Naive B cell (primary cell): ENCODE data around the gene SBK1. TPM values are rescaled to one million over a fixed set of nuclear protein-coding genes. Genes with fewer than 3 reads are reported as not detected.
A peak's percentile ranks its signal among the peaks of the same experiment; 100 is the strongest.

ENCODE experiments used
- ATAC-seq, 2 donors: fragments of 150-1000 bp; cut with Tn5 transposase; 2 replicates each; pipeline ENCODE4 v1.10.0; 2021; ENCODE audit warnings: low read depth in 2 of 2, mild to moderate bottlenecking in 2 of 2, moderate library complexity in 2 of 2
- DNase-seq: peaks from one replicate; pipeline ENCODE4 v3.0.0; 2022
- H3K27ac Mint-ChIP-seq, 6 donors: one replicate each; pipeline ENCODE4 v1.8.0; 2020 to 2022; ENCODE audit warnings: mild to moderate bottlenecking in 6 of 6, mixed read lengths in 6 of 6, moderate library complexity in 5 of 6, inconsistent platforms in 2 of 6
- H3K27me3 Mint-ChIP-seq, 3 donors: one replicate each; pipeline ENCODE4 v1.8.0; 2021 to 2022; ENCODE audit warnings: mixed read lengths in 3 of 3, mild to moderate bottlenecking in 1 of 3
- H3K36me3 Mint-ChIP-seq, 2 donors: one replicate each; pipeline ENCODE4 v1.8.0; 2020 to 2022; ENCODE audit warnings: mixed read lengths in 2 of 2, inconsistent platforms in 1 of 2, mild to moderate bottlenecking in 1 of 2
- H3K4me1 Mint-ChIP-seq, 3 donors: one replicate each; pipeline ENCODE4 v1.8.0; 2020 to 2022; ENCODE audit warnings: mixed read lengths in 3 of 3, inconsistent platforms in 1 of 3, mild to moderate bottlenecking in 1 of 3, moderate library complexity in 1 of 3
- H3K4me3 Mint-ChIP-seq, 8 donors: one replicate each; pipeline ENCODE4 v1.8.0; 2020 to 2022; ENCODE audit warnings: mild to moderate bottlenecking in 8 of 8, mixed read lengths in 8 of 8, moderate library complexity in 8 of 8, inconsistent platforms in 2 of 8
- H3K9me3 Mint-ChIP-seq, 7 donors: one replicate each; pipeline ENCODE4 v1.8.0; 2020 to 2022; ENCODE audit warnings: mixed read lengths in 7 of 7, mild to moderate bottlenecking in 5 of 7, inconsistent platforms in 2 of 7, moderate library complexity in 1 of 7
- polyA plus RNA-seq, 6 donors: library from polyadenylated mRNA; unstranded; fragments of 300-500 nt; fragmentation: Illumina TruSeq; gene quantifications; one replicate each; pipeline ENCODE4 v1.2.3, GENCODE V29; 2021; ENCODE audit warnings: low read depth in 6 of 6

The SBK1 gene
- polyA plus RNA-seq, 6 donors from 2014 or later: 0.19 to 0.76 (median 0.41) TPM

- DNase-seq (no peak), ATAC-seq (no peak)
- peaks cover 0 to 6% (median 0%) of the 10 kb centered on the region in 7 donors for H3K9me3 Mint-ChIP-seq
- H3K27me3 Mint-ChIP-seq: peaks cover 19 to 36% (median 28%) of the 10 kb centered on the region in 3 donors
- H3K4me1 Mint-ChIP-seq: no peaks in the 10 kb centered on the region
- no peak overlapping the region for H3K27ac Mint-ChIP-seq
- H3K4me3 Mint-ChIP-seq: no peak overlapping the region
- no peaks in the 10 kb centered on the region for H3K36me3 Mint-ChIP-seq
These were observed 26.5 kb upstream of the SBK1 start for GRCh38 chr16:28265822-28266221.

- Mint-ChIP-seq H3K27me3 (peaks cover 19 to 25% (median 22%) of the 10 kb centered on the region in 3 donors), H3K27ac (no peak overlapping the region), H3K36me3 (peaks cover 0 to 5% of the 10 kb centered on the region in 2 donors), H3K4me1 (no peaks in the 10 kb centered on the region), H3K4me3 (no peak overlapping the region), H3K9me3 (peaks cover 0 to 12% (median 4%) of the 10 kb centered on the region in 7 donors)
- no peak for DNase-seq
- no peak for ATAC-seq
These were observed 25.0 kb upstream of the SBK1 start for GRCh38 chr16:28267356-28267755.

GRCh38 chr16:28273511-28273910, 18.8 kb upstream of the SBK1 start:
- Mint-ChIP-seq H3K9me3 (peaks cover 0 to 9% (median 6%) of the 10 kb centered on the region in 7 donors), H3K27ac (peak overlapping the region in 1 of 6 donors; percentile 47), H3K4me3 (no peak overlapping the region), H3K27me3 (peaks cover 29 to 47% (median 45%) of the 10 kb centered on the region in 3 donors), H3K36me3 (peaks cover 0 to 5% of the 10 kb centered on the region in 2 donors), H3K4me1 (peaks cover 2 to 13% (median 10%) of the 10 kb centered on the region in 3 donors)
- ATAC-seq (no peak), DNase-seq (no peak)

GRCh38 chr16:28274676-28275075, 17.6 kb upstream of the SBK1 start:
- H3K4me1 Mint-ChIP-seq: peaks cover 2 to 13% (median 10%) of the 10 kb centered on the region in 3 donors
- peaks cover 0 to 9% (median 6%) of the 10 kb centered on the region in 7 donors for H3K9me3 Mint-ChIP-seq
- no peak overlapping the region for H3K4me3 Mint-ChIP-seq
- no peak overlapping the region for H3K27ac Mint-ChIP-seq
- ATAC-seq (no peak), DNase-seq (no peak)
- peaks cover 0 to 5% of the 10 kb centered on the region in 2 donors for H3K36me3 Mint-ChIP-seq
- H3K27me3 Mint-ChIP-seq: peaks cover 29 to 47% (median 45%) of the 10 kb centered on the region in 3 donors

GRCh38 chr16:28276301-28276700, 16.0 kb upstream of the SBK1 start:
- no peak for ATAC-seq
- H3K4me1 Mint-ChIP-seq: peaks cover 2 to 13% (median 10%) of the 10 kb centered on the region in 3 donors
- no peak overlapping the region for H3K4me3 Mint-ChIP-seq
- H3K9me3 Mint-ChIP-seq: peaks cover 0 to 6% (median 2%) of the 10 kb centered on the region in 7 donors
- H3K27ac Mint-ChIP-seq: no peak overlapping the region
- H3K27me3 Mint-ChIP-seq: peaks cover 29 to 47% (median 45%) of the 10 kb centered on the region in 3 donors
- DNase-seq: no peak
- peaks cover 0 to 1% of the 10 kb centered on the region in 2 donors for H3K36me3 Mint-ChIP-seq

DNA sequence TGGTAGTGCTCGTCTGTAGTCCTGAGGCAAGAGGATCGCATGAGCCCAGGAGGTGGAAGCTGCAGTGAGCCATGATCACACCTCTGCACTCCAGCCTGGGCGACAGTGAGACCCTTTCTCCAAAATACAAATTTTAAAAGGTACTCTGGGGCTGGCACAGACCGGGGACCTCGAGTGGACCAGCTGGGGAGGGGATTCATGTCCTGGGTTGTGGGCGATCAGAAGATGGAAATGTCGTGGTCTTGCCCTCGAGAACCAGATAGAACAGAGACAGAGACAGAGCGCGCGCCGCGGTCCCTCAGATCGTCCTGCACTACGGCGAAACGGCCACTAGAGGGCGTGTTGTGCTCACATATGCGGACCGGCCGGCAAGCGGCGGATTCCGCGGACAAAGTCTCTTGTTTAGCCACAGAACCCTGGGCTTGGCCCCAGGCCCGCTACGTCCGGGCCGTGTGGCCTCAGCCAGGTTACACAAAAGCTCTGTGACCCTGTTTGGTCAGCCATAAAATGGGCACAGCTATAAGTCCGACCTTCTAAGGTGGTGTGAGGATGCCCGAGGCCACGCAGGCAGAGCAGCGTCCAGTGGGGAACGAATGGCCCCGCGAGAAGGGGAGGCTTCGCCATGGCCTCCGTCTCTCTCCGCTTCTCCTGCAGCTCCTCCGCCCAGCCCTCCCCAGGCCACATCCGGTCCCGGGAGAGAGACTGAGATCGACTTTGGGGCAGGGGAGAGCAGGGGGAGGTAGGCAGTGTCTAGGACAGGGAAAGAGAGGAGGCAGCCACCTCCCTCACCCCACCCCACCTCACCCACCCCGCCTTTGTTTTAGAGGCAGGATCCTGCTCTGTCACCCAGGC, 14.6 kb upstream of the SBK1 start:
- peak; percentile 84 to 92 for ATAC-seq
- peaks cover 0 to 1% (median 0%) of the 10 kb centered on the region in 7 donors for H3K9me3 Mint-ChIP-seq
- peaks cover 29 to 51% (median 45%) of the 10 kb centered on the region in 3 donors for H3K27me3 Mint-ChIP-seq
- peak overlapping the region; percentile 48 to 84 (median 69) for H3K4me3 Mint-ChIP-seq
- no peaks in the 10 kb centered on the region for H3K36me3 Mint-ChIP-seq
- H3K4me1 Mint-ChIP-seq: peaks cover 2 to 13% (median 10%) of the 10 kb centered on the region in 3 donors
- DNase-seq: peak; percentile 75
- peak overlapping the region in 4 of 6 donors; percentile 52 to 97 (median 63) for H3K27ac Mint-ChIP-seq

GRCh38 chr16:28279006-28279405, 13.3 kb upstream of the SBK1 start:
- Mint-ChIP-seq H3K4me1 (peaks cover 2 to 13% (median 10%) of the 10 kb centered on the region in 3 donors), H3K27me3 (peaks cover 22 to 42% (median 39%) of the 10 kb centered on the region in 3 donors), H3K27ac (no peak overlapping the region), H3K36me3 (no peaks in the 10 kb centered on the region), H3K9me3 (peaks cover 0 to 1% (median 0%) of the 10 kb centered on the region in 7 donors), H3K4me3 (no peak overlapping the region)
- DNase-seq (no peak), ATAC-seq (no peak)

DNA sequence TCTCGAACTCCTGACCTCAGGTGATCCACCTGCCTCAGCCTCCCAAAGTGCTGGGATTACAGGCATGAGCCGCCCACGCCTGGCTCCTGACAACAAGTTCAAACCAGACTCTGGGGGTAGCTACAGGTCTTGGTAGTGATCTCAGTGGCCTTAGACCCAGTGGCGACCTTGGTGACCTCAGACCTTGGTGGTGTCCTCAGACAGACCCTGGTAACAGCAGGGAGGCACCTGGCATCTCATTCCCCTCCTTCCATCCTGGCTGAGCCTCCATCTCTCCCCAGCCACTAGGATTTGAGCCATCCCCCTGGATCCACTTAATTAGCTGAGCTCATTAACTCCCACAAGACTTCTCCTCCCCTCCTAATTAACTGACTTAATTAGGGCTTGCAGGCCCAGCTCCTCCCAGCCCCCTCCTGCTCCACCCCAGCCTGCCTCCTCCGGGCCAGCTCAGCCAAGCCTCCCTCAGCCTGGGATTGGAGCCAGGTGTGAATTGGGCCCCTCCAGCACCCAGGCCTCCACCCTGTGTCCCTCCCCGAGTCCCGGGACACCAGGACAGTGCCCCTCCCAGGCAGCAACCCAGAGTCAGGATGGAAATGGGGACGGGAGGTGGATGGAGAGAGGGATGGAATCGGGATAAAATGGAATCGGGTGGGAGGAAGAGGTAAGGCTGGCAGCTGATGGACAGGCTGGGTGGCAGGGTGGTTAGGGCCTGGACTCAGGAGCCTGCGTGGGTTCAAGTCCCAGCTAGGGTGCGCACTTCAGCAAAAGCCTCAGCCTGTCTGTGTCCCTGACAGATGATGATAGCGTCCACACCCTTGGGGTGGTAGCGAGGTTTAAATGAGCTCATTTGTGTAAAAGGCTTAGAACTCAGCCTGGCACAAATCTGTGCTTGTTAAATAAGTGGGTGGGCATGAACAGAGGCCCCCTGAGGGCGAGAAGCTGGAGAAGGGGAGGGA, 11.2 kb upstream of the SBK1 start:
- no peaks in the 10 kb centered on the region for H3K36me3 Mint-ChIP-seq
- no peak overlapping the region for H3K4me3 Mint-ChIP-seq
- H3K27ac Mint-ChIP-seq: peak overlapping the region in 1 of 6 donors; percentile 80
- peaks cover 6 to 24% (median 18%) of the 10 kb centered on the region in 3 donors for H3K27me3 Mint-ChIP-seq
- ATAC-seq: no peak
- H3K9me3 Mint-ChIP-seq: no peaks in the 10 kb centered on the region
- DNase-seq: no peak
- peaks cover 2 to 13% (median 10%) of the 10 kb centered on the region in 3 donors for H3K4me1 Mint-ChIP-seq

GRCh38 chr16:28282045-28282444, 10.3 kb upstream of the SBK1 start:
- ATAC-seq (no peak), DNase-seq (no peak)
- Mint-ChIP-seq H3K4me3 (no peak overlapping the region), H3K27ac (no peak overlapping the region), H3K9me3 (no peaks in the 10 kb centered on the region), H3K27me3 (peaks cover 6 to 15% (median 9%) of the 10 kb centered on the region in 3 donors), H3K36me3 (no peaks in the 10 kb centered on the region), H3K4me1 (peaks cover 0 to 11% (median 10%) of the 10 kb centered on the region in 3 donors)

DNA sequence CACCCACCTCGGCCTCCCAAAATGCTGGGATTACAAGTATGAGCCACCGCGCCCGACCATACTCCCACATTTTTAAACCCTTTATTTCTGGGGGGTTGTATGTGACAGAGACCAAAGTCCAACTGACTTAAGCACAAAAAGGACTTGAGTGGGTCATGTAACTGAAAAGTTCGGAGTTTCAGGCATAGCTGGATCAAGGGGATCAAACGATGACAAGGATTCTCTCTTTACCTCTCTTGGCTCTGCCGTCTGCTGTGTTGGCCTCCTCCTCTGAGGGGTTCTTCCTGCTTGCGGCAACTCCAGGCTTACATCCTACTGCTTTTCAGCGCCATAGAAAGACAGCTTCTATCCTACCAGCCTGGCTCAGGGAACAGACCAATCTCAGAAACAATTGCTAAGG, 9.2 kb upstream of the SBK1 start:
- H3K27ac Mint-ChIP-seq: no peak overlapping the region
- no peak overlapping the region for H3K4me3 Mint-ChIP-seq
- no peaks in the 10 kb centered on the region for H3K36me3 Mint-ChIP-seq
- H3K4me1 Mint-ChIP-seq: no peaks in the 10 kb centered on the region
- ATAC-seq: no peak
- H3K27me3 Mint-ChIP-seq: peaks cover 0 to 4% (median 0%) of the 10 kb centered on the region in 3 donors
- H3K9me3 Mint-ChIP-seq: no peaks in the 10 kb centered on the region
- no peak for DNase-seq

- Mint-ChIP-seq H3K4me3 (no peak overlapping the region), H3K9me3 (no peaks in the 10 kb centered on the region)
These were observed 8.3 kb upstream of the SBK1 start for GRCh38 chr16:28283798-28284577.

GRCh38 chr16:28285649-28286048, 6.7 kb upstream of the SBK1 start:
- Mint-ChIP-seq H3K27ac (no peak overlapping the region), H3K36me3 (no peaks in the 10 kb centered on the region), H3K4me3 (no peak overlapping the region), H3K4me1 (peaks cover 3 to 9% (median 5%) of the 10 kb centered on the region in 3 donors), H3K9me3 (no peaks in the 10 kb centered on the region), H3K27me3 (peaks cover 0 to 4% (median 0%) of the 10 kb centered on the region in 3 donors)
- ATAC-seq (no peak), DNase-seq (no peak)

More at GRCh38 chr16:28283798-28284577, 8.3 kb upstream of the SBK1 start:
- H3K27ac Mint-ChIP-seq: peak overlapping the region in 1 of 6 donors; percentile 29
- no peak for DNase-seq
- H3K36me3 Mint-ChIP-seq: no peaks in the 10 kb centered on the region
- peaks cover 0 to 4% (median 0%) of the 10 kb centered on the region in 3 donors for H3K27me3 Mint-ChIP-seq
- ATAC-seq: no peak
- peaks cover 0 to under 1% (median under 1%) of the 10 kb centered on the region in 3 donors for H3K4me1 Mint-ChIP-seq
